Erythroblast (primary cell): Measurements from ENCODE around the gene FAM20B.

Source experiments
- GATA1 ChIP-seq: IDR thresholded peaks from 2 replicates; pipeline ENCODE4 v1.6.1; 2011; ENCODE audit warnings: low read depth, mild to moderate bottlenecking, control low read depth, low read length, moderate library complexity
- POLR2A ChIP-seq: IDR thresholded peaks from 2 replicates; pipeline ENCODE4 v1.6.1; 2011; ENCODE audit warnings: mild to moderate bottlenecking, low read length

DNA sequence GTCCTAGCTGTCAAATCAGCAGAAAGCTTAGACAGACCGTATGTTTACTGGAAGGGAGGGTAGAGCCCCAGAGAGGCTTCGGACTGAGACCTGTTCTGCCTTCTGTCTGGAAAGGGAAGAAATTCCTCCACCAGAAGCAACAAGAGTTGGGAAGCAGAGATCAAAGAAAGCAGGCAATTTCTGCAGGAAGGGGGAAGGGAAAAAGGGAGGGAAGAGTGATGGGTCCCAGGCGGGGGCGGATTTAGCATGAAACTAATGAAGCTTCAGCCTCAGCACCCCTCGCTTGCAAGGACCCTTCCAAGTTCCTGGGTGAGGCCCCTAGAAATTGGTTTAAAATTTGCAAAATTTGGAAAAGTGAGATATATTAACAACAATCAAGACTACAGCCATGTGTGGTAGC lies 26.6 kb upstream of the FAM20B start:
- TF ChIP-seq POLR2A (no peak), GATA1 (no peak)
